ENCODE measurements around the gene UBE3D. TPM values are rescaled to one million over a fixed set of nuclear protein-coding genes. Genes with fewer than 3 reads are reported as not detected.

The UBE3D gene
- total RNA-seq, 1 donor from 2014 or later = 7.4 TPM

- Histone ChIP-seq H3K9ac (ENCODE audit: low read length) (no peak overlapping the region), H3K27ac (ENCODE audit: low read depth, low read length) (no peak overlapping the region), H3K27me3 (ENCODE audit: insufficient read depth, low read length) (no peaks in the 10 kb centered on the region), H3K36me3 (ENCODE audit: insufficient read depth, low read length) (no peaks in the 10 kb centered on the region), H3K4me1 (ENCODE audit: insufficient read depth, low read length) (no peaks in the 10 kb centered on the region), H3K4me2 (ENCODE audit: low read length) (no peak overlapping the region), H3K4me3 (ENCODE audit: insufficient read depth, low read depth, low read length) (no peak overlapping the region), H4K20me1 (ENCODE audit: insufficient read depth, low read length) (no peaks in the 10 kb centered on the region), H3K79me2 (ENCODE audit: insufficient read depth, low read length) (no peaks in the 10 kb centered on the region), H2AFZ (ENCODE audit: low read depth, low read length) (no peak overlapping the region), H3K9me3 (ENCODE audit: insufficient read depth, low read depth, low read length) (no peaks in the 10 kb centered on the region)
- Mint-ChIP-seq H3K4me1 (ENCODE audit: low read depth, unreplicated experiment) (no peaks in the 10 kb centered on the region), H3K27ac (ENCODE audit: unreplicated experiment) (no peak overlapping the region), H3K9me3 (ENCODE audit: unreplicated experiment) (no peaks in the 10 kb centered on the region), H3K4me3 (ENCODE audit: unreplicated experiment) (no peak overlapping the region), H3K36me3 (ENCODE audit: low read depth, unreplicated experiment) (no peaks in the 10 kb centered on the region), H3K27me3 (ENCODE audit: low read depth, unreplicated experiment) (no peaks in the 10 kb centered on the region)
- FAIRE-seq = no peak
- TF ChIP-seq CTCF (IDR thresholded peaks at IDR 0.05; ENCODE audit: insufficient read depth, low read depth, low read length) = no peak
- no peak for TF ChIP-seq EZH2 (IDR thresholded peaks at IDR 0.05; ENCODE audit: insufficient read depth, low read length)
- no peak for DNase-seq (ENCODE audit: low read depth)
These were observed 77.7 kb downstream of the UBE3D start for GRCh38 chr6:82987951-82988350.

- Mint-ChIP-seq H3K36me3 (ENCODE audit: low read depth, unreplicated experiment) (peaks cover under 1% of the 10 kb centered on the region), H3K27ac (ENCODE audit: unreplicated experiment) (no peak overlapping the region), H3K4me3 (ENCODE audit: unreplicated experiment) (no peak overlapping the region), H3K27me3 (ENCODE audit: low read depth, unreplicated experiment) (no peaks in the 10 kb centered on the region), H3K9me3 (ENCODE audit: unreplicated experiment) (no peaks in the 10 kb centered on the region), H3K4me1 (ENCODE audit: low read depth, unreplicated experiment) (no peaks in the 10 kb centered on the region)
- Histone ChIP-seq H3K4me3 (ENCODE audit: insufficient read depth, low read depth, low read length) (no peak overlapping the region), H3K4me2 (ENCODE audit: low read length) (no peak overlapping the region), H3K36me3 (ENCODE audit: insufficient read depth, low read length) (no peaks in the 10 kb centered on the region), H3K79me2 (ENCODE audit: insufficient read depth, low read length) (no peaks in the 10 kb centered on the region), H3K27ac (ENCODE audit: low read depth, low read length) (no peak overlapping the region), H2AFZ (ENCODE audit: low read depth, low read length) (no peak overlapping the region), H4K20me1 (ENCODE audit: insufficient read depth, low read length) (no peaks in the 10 kb centered on the region), H3K9ac (ENCODE audit: low read length) (no peak overlapping the region), H3K27me3 (ENCODE audit: insufficient read depth, low read length) (no peaks in the 10 kb centered on the region), H3K4me1 (ENCODE audit: insufficient read depth, low read length) (no peaks in the 10 kb centered on the region), H3K9me3 (ENCODE audit: insufficient read depth, low read depth, low read length) (no peaks in the 10 kb centered on the region)
- TF ChIP-seq CTCF (IDR thresholded peaks at IDR 0.05; ENCODE audit: insufficient read depth, low read depth, low read length) (no peak), EZH2 (IDR thresholded peaks at IDR 0.05; ENCODE audit: insufficient read depth, low read length) (no peak)
- no peak for DNase-seq (ENCODE audit: low read depth)
- no peak for FAIRE-seq
These were observed 78.2 kb downstream of the UBE3D start for GRCh38 chr6:82987416-82987815.

GRCh38 chr6:82984720-82985119 is 80.9 kb downstream of the UBE3D start:
- Histone ChIP-seq H3K36me3 (ENCODE audit: insufficient read depth, low read length) (no peaks in the 10 kb centered on the region), H3K9me3 (ENCODE audit: insufficient read depth, low read depth, low read length) (no peaks in the 10 kb centered on the region), H2AFZ (ENCODE audit: low read depth, low read length) (no peak overlapping the region), H3K4me3 (ENCODE audit: insufficient read depth, low read depth, low read length) (no peak overlapping the region), H3K27ac (ENCODE audit: low read depth, low read length) (no peak overlapping the region), H3K27me3 (ENCODE audit: insufficient read depth, low read length) (no peaks in the 10 kb centered on the region), H3K9ac (ENCODE audit: low read length) (no peak overlapping the region), H3K4me1 (ENCODE audit: insufficient read depth, low read length) (no peaks in the 10 kb centered on the region), H3K79me2 (ENCODE audit: insufficient read depth, low read length) (no peaks in the 10 kb centered on the region), H4K20me1 (ENCODE audit: insufficient read depth, low read length) (no peaks in the 10 kb centered on the region), H3K4me2 (ENCODE audit: low read length) (no peak overlapping the region)
- Mint-ChIP-seq H3K27me3 (ENCODE audit: low read depth, unreplicated experiment) (no peaks in the 10 kb centered on the region), H3K4me1 (ENCODE audit: low read depth, unreplicated experiment) (peaks cover 6% of the 10 kb centered on the region), H3K27ac (ENCODE audit: unreplicated experiment) (no peak overlapping the region), H3K36me3 (ENCODE audit: low read depth, unreplicated experiment) (peaks cover 2% of the 10 kb centered on the region), H3K9me3 (ENCODE audit: unreplicated experiment) (no peaks in the 10 kb centered on the region), H3K4me3 (ENCODE audit: unreplicated experiment) (no peak overlapping the region)
- no peak for TF ChIP-seq EZH2 (IDR thresholded peaks at IDR 0.05; ENCODE audit: insufficient read depth, low read length)
- no peak for TF ChIP-seq CTCF (IDR thresholded peaks at IDR 0.05; ENCODE audit: insufficient read depth, low read depth, low read length)
- DNase-seq (ENCODE audit: low read depth) (no peak), FAIRE-seq (no peak)
